Stimulated activated CD8-positive, alpha-beta memory T cell treated with anti-CD3 and anti-CD28 coated beads, Interleukin-7, amount 100 ng/mL, for 24 hours (primary cell): ENCODE data around the gene TMEM205.
"Not testable (repeated sequence)": the region's sequence is repeated elsewhere in the genome, so short reads cannot be mapped to it uniquely, and the experiment has no call there.

ENCODE experiments used
- DNase-seq: peaks from one replicate; pipeline ENCODE4 v3.0.0-alpha.2; 2020; ENCODE audit warnings: low read depth

TMEM205 gene

DNA sequence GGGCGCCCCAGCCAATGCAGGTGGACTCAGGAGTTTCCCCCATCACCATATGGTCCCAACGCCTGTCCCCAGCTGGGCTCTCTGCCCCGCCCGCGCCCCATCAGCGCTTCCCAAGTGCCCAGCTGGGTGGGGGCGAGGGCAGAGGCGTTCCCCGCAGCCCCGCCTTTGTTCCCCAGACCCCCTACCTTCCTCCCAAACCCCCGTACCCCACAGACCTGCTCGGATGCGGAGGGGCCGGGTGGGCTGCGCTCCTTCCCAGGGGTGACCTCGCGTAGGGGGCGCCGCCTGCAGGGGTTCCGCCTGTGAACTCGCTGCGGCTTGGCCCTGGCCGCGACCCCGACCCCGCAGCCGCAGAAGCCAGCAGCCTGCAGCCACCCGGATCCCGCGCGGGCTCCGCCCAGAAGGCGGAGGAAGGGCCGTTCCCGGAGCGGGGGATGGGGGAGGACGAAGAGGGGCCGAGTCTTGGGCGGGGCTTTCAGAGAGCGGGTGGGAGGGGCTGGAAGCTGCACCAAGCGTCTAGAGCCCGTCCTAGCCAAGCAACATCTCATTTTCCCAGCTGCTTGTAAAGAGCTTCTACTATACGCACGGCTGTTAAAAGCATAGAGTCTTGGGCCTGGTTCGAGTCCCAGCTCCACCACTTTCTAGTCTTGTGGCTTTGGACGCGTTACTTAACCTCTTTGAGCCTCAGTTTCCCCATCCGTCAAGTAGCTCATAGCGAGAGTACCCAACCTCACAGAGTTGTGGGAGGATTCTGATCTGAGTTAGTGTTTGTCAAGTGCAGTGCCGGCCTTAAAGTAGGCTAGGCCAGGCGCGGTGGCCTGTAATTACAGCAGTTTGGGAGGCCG lies 6.6 kb downstream of the TMEM205 start, which contains the start of gene RAB3D:
Gene RAB3D (minus strand): TSS at position 404 of the 845 bp plus-strand sequence. CDS start 2,258 bp downstream, outside the sequence.
- peak; percentile 64 for DNase-seq

DNA sequence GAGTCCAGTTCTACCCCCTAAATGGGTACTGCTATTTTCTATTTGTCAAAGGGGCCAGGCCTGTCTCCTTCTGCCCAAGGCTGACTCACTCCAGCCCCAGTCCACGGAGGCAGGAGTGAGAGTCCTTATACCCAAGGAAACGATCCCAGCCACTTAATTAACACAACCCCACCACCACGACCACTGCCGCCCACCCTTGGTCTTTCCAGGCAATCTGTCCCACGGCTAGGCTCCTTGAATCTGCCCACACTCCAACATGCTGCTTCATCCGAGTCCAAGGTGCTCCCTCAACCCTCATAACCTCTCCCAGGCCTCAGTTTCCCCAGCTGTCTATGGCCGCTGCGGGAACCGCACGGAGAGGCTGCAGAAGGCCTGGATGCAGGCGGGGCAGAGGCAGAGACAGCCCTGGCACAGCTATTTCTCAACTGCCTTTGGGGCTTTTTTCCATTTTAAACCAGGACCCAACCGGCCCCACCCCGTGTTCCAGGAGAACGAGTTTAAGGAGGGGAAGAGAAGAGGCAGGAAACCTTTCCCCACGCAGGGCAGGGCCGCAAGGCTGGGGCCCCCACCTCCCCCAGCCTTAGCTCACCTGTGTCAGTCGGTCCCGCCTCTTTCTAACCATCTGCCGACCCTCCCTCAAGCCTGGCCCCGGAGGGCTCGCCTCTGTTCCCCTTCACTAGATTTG lies 7.4 kb downstream of the TMEM205 start:
- no peak for DNase-seq

DNA sequence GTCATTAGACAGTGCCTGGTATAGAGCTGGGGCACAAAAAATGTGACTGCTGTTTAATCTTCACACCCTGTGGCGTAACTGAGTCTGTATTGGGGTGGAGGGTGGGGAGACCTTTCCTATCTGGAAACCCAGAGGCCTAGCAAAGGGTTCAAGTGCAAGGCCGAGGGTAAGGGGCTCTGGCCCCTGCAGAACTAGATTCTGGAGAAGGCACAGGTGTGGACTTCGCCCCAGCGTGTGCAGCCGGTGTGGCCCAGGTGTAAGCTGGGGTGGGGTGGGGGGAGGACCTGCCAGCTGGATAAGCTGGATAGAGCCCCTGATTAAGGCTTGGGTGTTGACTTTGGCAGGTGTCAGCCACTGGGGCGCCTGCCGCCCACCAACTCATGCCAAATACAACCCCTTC lies 7.9 kb downstream of the TMEM205 start:
- no peak for DNase-seq

DNA sequence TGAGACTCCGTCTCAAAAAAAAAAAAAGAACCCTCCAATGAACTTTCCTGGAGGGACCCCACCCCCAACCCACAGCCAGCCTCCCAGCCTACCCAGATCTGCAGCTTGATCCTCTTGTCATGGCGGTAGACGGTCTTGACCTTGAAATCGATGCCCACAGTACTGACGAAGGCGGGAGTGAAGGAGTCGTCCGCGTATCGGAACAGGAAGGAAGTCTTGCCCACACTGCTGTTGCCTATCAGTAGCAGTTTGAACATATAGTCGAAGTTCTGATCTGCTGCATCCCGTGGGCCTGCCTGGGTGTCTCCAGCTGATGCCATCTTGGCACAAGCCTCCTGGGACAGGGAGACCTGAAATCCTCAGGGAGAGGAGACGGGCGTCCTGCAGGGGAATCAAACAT lies 9.0 kb downstream of the TMEM205 start:
- DNase-seq: no peak

DNA sequence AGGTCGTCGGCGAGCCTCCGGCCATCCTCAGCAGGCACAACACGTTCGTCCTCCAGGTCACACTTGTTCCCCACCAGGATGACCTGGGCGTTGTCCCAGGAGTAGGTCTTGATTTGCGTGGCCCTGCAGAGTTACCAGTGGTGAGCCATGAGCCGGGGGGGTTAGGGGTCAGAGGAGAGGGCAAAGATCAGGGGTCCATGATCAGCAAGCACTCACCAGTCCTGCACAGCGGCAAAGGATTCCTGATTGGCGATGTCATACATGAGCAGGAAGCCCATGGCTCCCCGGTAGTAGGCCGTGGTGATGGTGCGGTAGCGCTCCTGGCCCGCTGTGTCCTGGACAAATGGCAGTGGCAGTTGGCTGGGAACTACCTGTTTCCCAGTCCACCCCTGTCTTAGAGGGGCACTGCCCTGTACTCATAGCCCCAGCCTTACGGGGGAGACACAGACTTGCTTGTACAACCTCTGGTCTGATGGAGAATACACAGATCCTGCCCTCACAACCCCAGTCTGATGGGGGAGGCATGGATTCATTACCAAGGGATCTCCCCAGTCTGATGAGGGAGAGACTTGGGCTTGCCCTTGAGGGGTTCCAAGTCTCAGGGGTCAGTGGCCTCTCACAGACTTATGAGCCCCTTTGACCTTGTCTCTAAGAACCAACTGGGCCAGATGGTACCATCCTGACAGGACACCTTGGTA lies 10.5 kb downstream of the TMEM205 start:
- DNase-seq: no peak

DNA sequence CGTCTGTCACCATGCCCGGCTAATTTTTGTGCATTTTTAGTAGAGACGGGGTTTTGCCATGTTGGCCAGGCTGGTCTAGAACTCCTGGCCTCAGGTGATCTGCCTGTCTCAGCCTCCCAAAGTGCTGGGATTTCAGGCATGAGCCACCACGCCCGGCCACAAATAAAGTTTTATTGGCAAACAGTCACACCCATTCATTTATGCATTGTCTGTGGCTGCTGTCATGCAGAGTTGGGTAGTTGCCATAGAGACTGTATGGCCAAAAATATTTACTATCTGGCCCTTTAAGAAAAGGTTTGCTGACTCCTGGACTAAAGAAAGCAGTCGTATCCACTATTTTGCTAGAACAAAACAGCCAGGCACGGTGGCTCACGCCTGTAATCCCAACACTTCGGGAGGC lies 12.2 kb downstream of the TMEM205 start:
- DNase-seq: not testable (repeated sequence)

DNA sequence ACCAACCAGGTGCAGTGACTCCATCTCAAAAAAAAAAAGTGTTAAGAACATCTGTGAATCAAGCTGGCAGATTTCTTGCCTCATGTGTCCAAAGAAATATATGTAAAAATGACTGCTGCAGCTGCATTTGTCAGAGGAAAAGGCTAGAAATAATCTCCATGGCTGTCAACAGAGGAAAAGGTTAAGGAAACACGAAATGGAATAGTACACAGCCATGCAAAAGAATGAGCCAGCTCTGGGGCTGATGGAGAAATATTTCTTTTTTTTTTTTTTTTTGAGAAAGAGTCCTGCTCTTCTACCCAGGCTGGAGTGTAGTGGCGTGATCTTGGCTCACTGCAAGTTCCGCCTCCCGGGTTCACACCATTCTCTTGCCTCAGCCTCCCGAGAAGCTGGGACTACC lies 13.2 kb downstream of the TMEM205 start:
- no peak for DNase-seq

DNA sequence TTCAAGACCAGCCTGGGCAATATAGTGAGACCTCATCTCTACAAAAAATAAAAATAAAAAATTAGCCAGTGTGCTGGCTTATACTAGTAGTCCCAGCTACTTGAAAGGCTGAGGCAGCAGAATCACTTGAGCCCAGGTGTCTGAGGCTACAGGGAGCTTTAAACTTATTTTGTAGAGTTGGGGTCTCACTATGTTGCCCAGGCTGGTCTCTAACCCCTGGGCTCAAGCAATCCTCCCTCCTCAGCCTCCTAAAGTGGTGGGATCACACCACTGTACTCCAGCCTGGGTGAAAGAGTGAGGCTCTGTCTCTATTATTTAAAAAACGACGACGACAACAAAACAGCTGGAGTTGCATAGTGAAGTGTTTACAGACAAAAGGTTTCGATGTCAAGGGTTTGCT lies 14.6 kb downstream of the TMEM205 start:
- DNase-seq: no peak

DNA sequence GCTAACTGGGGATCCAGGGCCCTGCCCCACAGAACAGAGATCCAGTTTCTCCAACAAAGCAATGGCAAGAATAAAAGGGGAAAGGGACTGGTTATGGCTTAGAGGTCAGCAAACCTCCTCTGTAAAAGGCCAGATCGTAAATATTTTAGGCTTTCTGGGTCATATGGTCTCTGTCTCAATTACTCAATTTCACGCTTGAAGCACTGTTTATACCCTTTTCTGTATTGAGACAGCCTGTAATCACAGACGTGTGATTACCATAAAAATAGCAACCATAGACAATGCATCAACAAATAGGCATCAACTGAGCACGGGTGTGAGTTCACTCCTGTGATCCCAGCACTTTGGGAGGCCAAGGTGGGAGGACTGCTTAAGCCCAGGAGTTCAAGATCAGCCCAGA lies 15.9 kb downstream of the TMEM205 start:
- no peak for DNase-seq

DNA sequence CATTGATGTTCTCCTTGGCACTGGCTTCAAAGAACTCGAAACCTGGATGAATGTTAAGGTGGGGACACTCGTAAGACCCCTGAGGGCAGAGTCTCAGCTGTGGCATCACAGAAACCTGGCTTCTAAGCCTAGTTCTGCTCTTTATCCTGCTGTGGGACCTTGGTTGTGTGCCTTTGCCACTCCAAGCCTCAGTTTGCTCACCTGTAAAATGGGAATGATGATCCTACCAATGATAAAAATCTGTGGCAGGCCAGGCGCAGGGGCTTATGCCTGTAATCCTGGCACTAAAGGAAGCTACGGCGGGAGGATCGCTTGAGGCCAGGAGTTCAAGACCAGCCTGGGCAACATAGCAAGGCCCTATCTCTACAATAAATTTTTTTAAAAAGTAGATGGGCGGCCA lies 20.5 kb downstream of the TMEM205 start:
- DNase-seq: no peak

DNA sequence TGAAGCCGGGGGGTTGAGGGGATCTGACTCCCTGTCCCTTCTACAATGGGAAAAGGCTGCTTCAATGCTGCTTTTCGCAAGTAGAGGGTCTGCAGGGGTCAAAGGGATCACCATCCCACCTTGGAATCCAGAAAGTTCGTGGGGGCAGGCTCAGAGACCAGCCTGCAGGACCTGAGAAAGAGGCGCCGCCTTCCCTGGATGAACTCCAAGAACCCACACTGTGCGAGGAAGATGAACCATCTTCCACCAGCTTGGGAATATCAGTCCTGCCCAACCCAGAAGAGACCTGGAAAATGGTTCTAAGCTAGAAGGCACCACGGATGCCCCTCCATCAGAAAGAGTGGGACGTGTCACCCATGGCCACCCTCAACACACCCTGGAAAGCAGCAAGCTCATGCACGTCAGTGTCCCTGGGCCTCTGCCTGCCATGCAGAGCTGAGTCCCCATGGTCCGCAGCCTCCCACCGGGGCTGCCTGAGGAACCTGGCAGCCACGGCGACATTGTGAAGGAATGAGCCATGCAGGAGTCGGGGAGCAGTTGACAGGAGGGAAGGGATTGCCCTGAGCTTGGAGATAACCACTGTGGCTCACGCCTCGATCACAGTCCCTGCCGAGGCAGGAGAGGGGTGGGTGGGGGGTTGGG lies 21.2 kb downstream of the TMEM205 start:
- no peak for DNase-seq

DNA sequence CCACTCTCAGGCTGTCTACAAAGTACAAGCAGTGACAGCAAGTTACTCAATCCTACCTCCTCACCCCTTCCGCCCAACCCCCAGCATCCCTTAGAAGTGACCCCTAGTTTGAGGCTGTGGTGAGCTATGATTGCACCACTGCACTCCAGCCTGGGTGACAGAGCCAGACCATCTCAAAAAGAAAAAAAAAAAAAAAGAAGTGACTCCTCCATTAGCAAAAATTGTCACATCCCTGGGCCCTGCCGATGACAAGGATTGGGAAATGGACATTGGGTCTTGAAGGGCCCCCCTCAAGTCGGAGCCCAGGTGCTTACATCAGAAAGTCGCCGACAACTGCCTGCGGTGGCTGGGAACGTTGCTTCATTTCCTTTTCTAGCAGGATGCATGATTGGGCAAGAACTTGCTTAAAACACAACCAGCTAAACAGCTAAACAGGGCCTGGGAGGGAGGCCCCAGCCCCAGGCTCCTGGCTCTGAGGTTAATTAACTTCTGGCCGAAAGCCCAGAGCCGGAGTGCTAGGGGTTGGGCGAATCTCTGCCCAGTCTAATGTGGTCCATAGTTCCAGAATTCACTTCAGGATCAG lies 21.9 kb downstream of the TMEM205 start:
- no peak for DNase-seq

DNA sequence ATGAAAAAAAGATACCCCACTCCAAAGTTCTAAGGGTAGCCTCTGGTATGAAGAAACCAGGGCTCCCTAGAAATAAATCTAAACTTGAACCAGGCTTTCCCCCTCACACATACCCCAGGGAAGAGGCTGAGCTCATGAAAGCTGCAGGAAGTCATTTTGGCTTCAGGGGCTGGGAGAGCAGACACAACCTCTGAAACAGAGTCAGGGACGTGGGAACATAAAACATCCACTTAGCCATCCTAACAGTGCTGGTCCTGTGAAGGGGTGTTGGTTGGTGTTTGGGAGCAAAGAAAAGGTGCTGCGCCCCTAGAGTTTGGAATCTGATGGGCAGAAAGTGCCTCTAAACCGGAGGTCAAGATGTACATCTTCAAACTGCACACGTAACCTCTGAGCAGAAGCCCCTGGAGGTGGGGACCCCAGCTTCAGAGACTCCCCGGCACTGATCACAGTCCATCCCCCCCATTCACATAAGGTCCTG lies 22.4 kb downstream of the TMEM205 start:
- no peak for DNase-seq

DNA sequence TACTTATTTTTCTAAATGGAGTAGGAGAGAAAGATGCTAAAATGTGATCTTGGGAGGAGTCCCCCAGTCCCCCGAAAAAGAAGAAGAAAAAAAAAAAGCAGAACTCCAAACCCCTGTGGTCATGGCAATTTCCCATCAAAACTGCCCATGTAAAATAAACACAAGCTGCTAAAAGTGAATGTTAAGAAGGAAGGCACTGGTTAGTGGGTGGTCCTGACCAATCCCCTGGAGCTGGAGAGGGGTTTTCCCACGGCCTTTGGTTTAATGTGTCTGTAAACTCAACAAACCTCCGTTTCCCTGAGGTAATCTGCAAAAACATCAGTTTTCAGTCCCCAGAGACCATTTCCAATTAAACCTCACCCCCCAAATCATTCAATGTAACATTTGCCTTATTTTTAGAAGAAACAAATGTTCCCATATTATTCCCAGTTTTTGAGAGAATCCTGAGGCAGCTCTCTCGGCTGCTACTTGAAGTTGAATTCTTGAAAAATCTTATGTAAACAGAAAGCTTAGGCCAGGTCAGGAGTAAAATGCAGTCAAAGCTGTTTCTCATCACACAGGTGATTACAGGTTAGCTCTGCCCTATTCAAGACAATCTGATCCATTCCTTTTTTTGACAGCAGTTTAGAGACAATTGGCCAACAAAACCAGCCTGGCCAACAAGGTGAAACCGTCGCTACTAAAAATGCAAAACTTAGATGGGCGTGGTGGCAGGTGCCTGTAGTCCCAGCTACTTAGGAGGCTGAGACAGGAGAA lies 23.6 kb downstream of the TMEM205 start:
- DNase-seq: no peak

DNA sequence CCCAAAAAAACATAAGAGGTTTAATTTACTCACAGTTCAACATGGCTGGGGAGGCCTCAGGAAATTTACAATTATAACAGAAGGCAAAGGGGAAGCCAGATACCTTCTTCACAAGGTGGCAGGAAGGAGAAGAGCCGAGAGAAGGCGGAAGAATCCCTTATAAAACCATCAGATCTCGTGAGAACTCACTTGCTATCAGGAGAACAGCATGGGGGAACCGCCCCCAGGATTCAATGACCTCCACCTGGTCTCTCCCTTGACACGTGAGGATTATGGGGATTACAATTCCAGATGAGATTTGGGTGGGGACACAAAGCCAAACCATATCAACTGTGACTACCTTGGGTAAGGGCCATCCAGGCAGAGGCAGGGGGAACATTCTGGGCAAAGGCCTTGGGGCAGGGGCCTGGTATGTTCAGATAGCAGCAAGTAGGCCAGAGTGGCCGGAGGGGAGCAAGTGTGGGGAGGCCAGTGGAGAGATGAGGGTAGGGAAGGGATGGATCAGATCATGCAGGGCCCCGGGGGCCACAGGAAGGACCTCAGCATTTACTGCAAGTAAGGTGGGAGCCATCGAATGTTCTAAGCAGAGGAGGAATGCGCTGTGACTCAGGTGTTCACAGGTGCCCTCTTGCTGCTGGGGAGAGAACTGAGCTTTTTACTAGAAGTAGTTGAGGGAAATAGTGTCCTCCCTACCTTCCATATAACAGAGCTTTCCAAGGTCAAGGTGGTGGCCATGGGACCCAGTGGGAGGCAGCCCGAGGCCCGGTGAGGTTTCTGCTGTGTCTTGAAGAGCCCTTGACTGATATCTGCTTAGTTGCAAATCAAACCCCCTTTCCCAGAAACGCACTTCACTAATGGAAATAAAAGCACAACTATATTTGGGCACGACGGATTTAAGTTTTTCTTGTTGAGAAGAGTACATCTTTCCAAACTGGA lies 24.6 kb downstream of the TMEM205 start:
- no peak for DNase-seq

DNA sequence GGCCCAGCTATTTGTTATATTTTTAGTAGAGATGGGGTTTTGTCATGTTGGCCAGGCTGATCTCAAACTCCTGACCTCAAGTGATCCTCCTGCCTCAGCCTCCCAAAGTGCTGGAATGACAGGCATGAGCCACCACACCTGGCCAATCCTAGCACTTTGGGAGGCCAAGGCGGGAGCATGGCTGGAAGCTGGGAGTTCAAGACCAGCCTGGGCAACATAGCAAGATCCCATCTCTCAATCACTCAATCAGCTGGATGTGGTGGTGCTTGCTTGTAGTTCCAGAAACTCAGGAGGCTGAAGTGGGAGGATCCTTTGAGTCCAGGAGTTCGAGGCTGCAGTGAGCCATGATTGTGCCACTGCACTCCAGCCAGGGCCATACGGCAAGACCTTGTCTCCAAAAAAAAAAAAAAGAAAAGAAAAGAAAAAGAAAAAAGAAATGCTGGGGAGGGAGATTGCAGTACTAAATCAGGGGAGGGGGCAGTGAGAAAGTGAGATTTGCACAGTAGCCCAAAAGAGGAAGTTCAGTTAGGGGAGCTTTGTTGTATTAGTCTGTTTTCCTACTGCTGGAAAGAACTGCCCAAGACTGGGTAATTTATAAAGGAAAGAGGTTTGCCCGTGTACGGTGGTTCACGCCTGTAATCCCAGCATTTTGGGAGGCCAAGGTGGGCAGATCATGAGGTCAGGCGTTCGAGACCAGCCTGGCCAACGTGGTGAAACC lies 25.6 kb downstream of the TMEM205 start:
- not testable (repeated sequence) for DNase-seq

DNA sequence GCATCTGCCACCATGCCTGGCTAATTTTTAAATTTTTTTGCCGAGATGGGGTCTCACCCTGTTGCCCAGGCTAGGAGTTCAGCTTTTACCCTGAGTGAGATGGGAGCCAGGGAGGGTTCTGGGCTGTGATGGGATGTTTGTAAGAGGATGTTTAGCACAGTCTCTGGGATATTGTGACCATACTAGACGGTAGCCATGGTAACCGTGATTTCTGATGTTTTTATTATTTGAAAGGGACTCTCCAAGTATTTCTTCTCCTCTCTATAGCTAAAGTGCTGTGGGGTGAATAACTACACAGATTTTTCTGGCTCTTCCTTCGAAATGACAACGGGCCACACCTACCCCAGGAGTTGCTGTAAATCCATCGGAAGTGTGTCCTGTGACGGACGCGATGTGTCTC lies 39.7 kb downstream of the TMEM205 start:
- no peak for DNase-seq

DNA sequence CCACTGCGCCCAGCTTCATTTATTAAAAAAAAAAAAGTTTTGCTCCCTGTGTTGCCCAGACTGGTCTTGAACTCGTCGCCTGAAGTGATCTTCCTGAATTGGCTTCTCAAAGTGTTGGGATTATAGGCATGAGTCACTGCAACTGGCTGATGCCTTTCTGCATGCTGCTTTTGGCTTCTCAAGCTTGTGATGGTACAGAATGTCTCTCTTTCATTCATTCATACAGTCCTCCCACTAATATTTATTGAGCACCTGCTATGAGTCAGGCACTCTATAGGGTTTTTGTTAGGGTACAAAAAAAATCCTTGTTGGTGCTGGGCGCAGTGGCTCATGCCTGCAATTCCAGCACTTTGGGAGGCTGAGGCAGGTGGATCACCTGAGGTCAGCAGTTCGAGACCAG lies 41.1 kb downstream of the TMEM205 start:
- no peak for DNase-seq

DNA sequence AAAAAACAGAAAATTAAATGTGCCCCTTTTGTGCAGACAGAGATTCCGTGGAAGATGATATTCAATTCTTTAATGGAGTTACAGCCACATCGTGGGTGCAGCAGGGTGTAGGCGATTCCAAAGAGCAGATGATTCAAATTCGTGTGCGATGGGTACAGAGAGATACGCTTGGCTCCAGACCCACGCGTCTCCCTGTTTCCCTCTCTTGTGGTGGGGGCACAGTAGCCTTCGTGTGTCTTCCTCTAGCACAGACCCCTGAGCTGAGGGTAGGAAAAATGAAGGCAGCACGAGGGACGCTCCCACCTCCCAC lies 45.3 kb downstream of the TMEM205 start:
- DNase-seq: no peak
